Muscle layer of colon (tissue), 2 donors: ENCODE results near the gene CLOCK.

Source experiments
- H3K27ac ChIP-seq: one replicate; pipeline ENCODE4 v1.7.0; 2013; ENCODE audit warnings: low read depth, mild to moderate bottlenecking, low read length, moderate library complexity
- H3K27me3 ChIP-seq, 2 donors: one replicate each; pipeline ENCODE4 v1.7.0; 2013; ENCODE audit warnings: low read length in 2 of 2, mild to moderate bottlenecking in 2 of 2; ENCODE audit not compliant: insufficient read depth in 2 of 2, control insufficient read depth in 1 of 2
- H3K36me3 ChIP-seq: one replicate; pipeline ENCODE4 v1.7.0; 2013; ENCODE audit warnings: mild to moderate bottlenecking, low read length; ENCODE audit not compliant: insufficient read depth
- H3K4me1 ChIP-seq: one replicate; pipeline ENCODE4 v1.7.0; 2013; ENCODE audit warnings: mild to moderate bottlenecking, low read length; ENCODE audit not compliant: insufficient read depth
- H3K4me3 ChIP-seq, 2 donors: one replicate each; pipeline ENCODE4 v1.7.0; 2013; ENCODE audit warnings: low read length in 2 of 2, low read depth in 1 of 2, mild to moderate bottlenecking in 1 of 2, moderate library complexity in 1 of 2
- H3K9ac ChIP-seq: one replicate; pipeline ENCODE4 v1.7.0; 2013; ENCODE audit warnings: low read length
- H3K9me3 ChIP-seq: one replicate; pipeline ENCODE4 v1.7.0; 2013; ENCODE audit warnings: mild to moderate bottlenecking, low read length
- donor health status: abdominal sarcoma.
- donor health status: Adenocarcinoma of cecum.

Gene CLOCK

DNA sequence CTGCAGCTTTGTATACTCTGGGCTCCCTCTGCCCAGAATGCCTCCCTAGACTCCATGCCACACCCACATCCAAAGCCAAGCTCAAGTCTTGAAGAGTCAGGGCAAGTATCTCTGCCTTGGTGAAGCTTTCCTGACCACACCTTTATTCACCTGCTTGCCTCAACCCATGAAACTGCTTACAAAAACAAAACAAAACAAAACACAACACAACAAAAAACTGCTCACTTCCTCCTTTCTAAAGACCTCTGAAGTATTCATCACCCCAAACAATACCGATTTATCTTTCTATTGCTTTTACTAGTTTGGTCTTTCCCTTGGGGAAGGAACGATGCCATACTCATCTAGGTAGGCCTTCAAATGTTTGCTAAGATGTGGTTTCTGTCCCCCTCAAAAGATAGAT is 105.9 kb downstream of the CLOCK start:
- Histone ChIP-seq H3K27me3 (no peaks in the 10 kb centered on the region), H3K9me3 (no peaks in the 10 kb centered on the region), H3K4me3 (no peak overlapping the region), H3K4me1 (no peaks in the 10 kb centered on the region), H3K27ac (no peak overlapping the region), H3K9ac (no peak overlapping the region), H3K36me3 (peaks cover 30% of the 10 kb centered on the region)

DNA sequence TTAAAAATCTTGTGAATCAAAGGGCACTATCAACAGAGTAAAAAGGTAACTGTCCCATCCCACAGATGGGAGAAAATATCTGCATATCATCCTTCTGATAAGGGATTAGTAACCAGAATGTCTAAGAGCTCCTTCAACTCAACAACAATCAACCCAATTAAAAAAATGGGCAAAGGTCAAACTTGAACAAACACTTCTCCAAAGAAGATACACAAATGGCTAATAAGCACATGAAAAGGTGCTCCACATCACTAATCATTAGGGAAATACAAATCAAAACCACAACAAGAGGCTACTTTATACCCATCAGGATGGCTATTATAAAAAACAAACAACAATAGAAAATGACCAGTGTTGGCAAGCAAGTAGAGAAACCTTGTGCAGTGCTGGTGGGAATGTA is 107.7 kb downstream of the CLOCK start:
- Histone ChIP-seq H3K9ac (no peak overlapping the region), H3K9me3 (no peaks in the 10 kb centered on the region), H3K4me1 (no peaks in the 10 kb centered on the region), H3K36me3 (peaks cover 42% of the 10 kb centered on the region), H3K4me3 (no peak overlapping the region), H3K27ac (no peak overlapping the region), H3K27me3 (no peaks in the 10 kb centered on the region)

DNA sequence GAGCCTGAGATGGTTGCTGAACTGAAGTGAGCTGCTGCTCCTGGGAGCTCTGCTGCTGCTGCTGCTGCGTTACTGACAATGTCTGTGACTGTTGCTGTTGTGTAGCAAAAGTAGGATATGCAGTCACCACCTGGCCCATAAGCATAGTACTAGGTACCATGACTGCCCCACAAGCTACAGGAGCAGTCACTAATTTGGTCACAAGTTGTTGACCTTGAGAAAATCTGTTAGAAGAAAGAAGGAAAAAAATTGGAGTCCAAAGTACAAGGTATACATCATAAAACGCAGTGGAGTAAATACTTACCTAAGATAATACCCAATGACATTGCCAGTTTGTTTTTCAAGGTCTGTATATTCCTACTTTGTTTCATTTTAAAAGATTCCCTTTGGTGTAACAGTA is 108.4 kb downstream of the CLOCK start:
- Histone ChIP-seq H3K36me3 (peaks cover 36% of the 10 kb centered on the region), H3K4me1 (no peaks in the 10 kb centered on the region), H3K27me3 (no peaks in the 10 kb centered on the region), H3K9ac (no peak overlapping the region), H3K27ac (no peak overlapping the region), H3K4me3 (no peak overlapping the region), H3K9me3 (no peaks in the 10 kb centered on the region)

DNA sequence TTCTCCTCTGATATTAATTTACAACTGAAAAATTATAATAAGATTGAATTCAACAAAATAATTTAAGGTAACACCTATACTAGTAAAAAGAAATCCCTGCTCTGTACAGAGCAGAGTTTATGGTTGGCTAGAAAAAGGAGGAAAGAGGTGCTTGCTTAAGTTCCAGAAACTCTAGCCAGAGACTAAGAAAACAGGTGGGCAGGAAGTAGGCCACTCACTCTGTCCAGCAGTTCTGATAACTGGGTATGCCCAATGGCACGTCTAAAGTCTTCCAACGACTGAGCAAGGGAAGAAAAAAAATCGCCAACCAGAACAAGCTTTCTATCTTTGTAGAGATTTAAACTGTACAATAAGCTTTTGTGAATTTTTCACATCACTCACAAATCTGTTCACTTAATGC is 108.9 kb downstream of the CLOCK start:
- H3K36me3 ChIP-seq = peaks cover 38% of the 10 kb centered on the region

DNA sequence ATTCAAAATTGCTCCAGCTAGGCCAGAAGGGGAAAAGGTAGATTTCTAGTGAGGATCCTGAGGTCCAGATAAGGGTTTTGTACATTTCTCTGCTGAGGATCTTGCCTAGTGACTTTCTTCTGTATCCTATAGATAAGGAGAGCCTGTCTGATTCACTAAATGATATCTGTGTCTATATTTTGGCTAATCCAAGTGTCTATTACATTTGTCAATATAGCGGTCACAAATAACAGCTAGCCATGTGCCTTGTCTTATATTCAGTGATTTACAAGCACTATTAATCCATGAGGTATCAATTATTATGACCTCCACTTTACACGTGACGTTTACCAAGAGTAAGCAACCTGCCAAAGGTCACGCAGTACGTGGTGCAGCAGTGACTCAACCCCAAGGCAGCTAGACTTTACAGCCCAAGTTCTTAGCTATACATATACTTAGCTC is 109.3 kb downstream of the CLOCK start:
- Histone ChIP-seq H3K4me3 (no peak overlapping the region), H3K9ac (no peak overlapping the region), H3K27me3 (no peaks in the 10 kb centered on the region), H3K4me1 (no peaks in the 10 kb centered on the region), H3K9me3 (no peaks in the 10 kb centered on the region), H3K36me3 (peaks cover 38% of the 10 kb centered on the region), H3K27ac (no peak overlapping the region)

More for the DNA sequence above, 108.9 kb downstream of the CLOCK start:
- Histone ChIP-seq H3K4me3 (no peak overlapping the region), H3K27me3 (no peaks in the 10 kb centered on the region), H3K9me3 (no peaks in the 10 kb centered on the region), H3K4me1 (no peaks in the 10 kb centered on the region), H3K9ac (no peak overlapping the region), H3K27ac (no peak overlapping the region)

DNA sequence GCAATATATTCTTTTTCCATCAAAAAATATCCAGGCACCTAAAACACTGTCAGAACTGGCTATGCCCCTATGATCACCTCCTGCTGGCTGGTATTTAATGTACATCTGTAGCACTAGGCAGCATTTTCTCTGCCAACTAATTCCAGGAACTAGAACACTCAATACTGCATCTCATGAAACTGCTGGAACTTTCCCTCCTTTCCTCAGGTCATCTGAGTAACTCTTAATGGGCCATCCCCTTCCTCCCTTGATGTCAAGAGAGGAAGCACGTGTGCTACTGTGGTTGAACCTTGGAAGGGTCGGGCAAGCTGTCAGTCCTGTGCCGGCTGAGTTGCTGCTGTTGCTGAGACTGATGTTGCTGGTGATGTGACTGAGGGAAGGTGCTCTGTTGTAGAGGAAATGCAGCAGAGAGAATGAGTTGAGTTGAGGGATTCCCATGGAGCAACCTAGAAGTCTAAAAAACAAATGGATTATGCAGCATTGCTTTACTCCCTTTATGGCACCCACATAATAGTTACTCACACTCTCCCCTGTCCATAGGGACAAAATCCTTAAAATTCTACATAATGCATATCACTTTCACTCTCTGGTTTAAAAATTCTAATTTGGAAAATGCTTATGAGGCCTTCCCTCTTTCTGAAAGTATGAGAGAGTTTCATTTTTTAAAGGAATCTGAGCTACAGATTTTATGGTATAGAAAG is 111.4 kb downstream of the CLOCK start:
- no peaks in the 10 kb centered on the region for H3K9me3 ChIP-seq

DNA sequence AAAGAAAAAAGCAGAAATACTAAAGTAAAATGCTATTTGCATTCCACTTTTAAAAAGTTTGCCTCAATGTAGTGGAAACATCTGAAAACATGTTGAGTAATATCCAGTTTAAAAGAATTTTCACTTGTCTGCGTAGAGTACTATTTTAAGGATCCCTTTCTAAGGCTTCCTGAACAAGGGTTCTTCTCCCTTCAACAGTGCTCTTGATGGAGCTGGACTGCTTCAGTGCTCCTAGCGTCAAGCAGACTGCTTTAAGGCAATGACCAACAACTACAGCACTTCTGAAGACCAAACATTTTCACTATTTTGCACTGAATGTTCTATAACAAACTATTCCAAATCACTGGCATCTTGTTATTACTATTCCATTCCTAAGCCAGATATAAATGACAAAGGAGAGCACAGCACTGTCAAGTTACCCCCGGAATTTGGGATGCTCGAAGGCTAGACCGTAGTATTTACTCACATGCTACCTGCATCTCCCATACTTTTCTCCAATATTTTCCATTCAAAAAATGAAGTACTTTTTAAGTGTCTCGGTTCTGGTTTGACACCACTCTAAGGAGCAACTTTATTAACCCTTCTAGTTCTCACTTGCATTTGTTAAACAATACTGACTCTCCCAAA is 114.9 kb downstream of the CLOCK start:
- Histone ChIP-seq H3K36me3 (peaks cover 36% of the 10 kb centered on the region), H3K9ac (no peak overlapping the region), H3K4me1 (no peaks in the 10 kb centered on the region), H3K4me3 (no peak overlapping the region), H3K27ac (no peak overlapping the region), H3K27me3 (no peaks in the 10 kb centered on the region), H3K9me3 (no peaks in the 10 kb centered on the region)

More for the DNA sequence above, 111.4 kb downstream of the CLOCK start:
- Histone ChIP-seq H3K4me1 (no peaks in the 10 kb centered on the region), H3K4me3 (no peak overlapping the region), H3K27me3 (no peaks in the 10 kb centered on the region), H3K9ac (no peak overlapping the region), H3K36me3 (peaks cover 33% of the 10 kb centered on the region), H3K27ac (no peak overlapping the region)

DNA sequence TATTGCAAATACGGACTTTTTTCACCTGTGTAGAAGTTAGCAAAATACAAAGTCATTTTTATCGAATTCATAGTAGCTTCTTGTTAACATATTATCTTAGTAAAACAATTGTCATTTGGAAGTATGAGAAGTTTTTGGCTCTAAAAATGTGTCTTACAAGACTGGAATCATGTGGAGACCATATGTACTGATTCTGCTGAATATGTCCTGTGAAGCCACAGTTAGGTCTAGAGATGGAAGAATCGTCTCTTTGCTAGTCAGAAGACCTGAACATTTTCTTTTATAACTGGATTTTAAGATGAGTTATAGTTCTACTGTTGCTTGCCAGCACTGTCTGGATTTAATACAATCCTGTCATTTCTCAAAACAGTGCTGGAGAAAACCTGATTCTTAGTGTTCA is 121.9 kb downstream of the CLOCK start:
- Histone ChIP-seq H3K4me1 (no peaks in the 10 kb centered on the region), H3K9ac (no peak overlapping the region), H3K27me3 (no peaks in the 10 kb centered on the region), H3K36me3 (peaks cover 47% of the 10 kb centered on the region), H3K4me3 (no peak overlapping the region), H3K27ac (no peak overlapping the region), H3K9me3 (no peaks in the 10 kb centered on the region)

DNA sequence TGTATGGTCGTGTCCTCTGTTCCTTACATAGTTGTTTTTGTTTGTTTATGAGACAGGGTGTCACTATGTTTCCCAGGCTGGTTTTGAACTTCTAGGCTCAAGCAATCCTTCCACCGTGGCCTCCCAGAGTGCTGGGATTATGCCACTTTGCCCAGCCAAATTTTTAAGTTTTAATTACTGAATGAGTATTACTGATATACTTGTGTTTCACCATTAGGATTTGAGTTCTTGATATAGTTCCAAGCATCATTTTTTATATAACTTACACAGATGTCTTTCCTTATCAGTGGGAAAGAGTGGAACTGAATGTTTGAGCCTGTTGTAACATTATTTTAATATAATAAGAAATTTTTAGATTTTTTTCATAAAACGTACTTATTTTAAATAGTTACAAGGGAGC is 130.5 kb downstream of the CLOCK start:
- H3K9me3 ChIP-seq = no peaks in the 10 kb centered on the region
- H3K4me1 ChIP-seq = no peaks in the 10 kb centered on the region
- peaks cover 35% of the 10 kb centered on the region for H3K36me3 ChIP-seq
- H3K4me3 ChIP-seq = no peak overlapping the region
- H3K27ac ChIP-seq = no peak overlapping the region
- H3K9ac ChIP-seq = no peak overlapping the region
- no peaks in the 10 kb centered on the region for H3K27me3 ChIP-seq

DNA sequence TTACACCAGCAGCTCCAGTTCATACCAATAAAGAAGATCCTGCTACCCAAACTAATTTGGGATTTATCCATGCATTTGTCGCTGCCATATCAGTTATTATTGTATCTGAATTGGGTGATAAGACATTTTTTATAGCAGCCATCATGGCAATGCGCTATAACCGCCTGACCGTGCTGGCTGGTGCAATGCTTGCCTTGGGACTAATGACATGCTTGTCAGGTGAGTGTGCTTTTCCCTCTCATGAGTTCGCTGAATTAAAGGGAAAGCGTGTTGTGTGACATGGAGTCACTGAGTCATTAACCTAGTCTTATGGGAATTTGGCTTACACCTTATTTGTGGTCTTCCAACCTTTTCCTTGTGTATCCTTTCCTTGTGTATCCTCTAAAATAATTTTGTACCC is 135.1 kb downstream of the CLOCK start:
- H3K36me3 ChIP-seq = peaks cover 17% of the 10 kb centered on the region
- H3K9me3 ChIP-seq = no peaks in the 10 kb centered on the region
- no peaks in the 10 kb centered on the region for H3K27me3 ChIP-seq
- H3K4me3 ChIP-seq = no peak overlapping the region
- H3K4me1 ChIP-seq = peaks cover 17% of the 10 kb centered on the region
- H3K27ac ChIP-seq = no peak overlapping the region
- H3K9ac ChIP-seq = no peak overlapping the region

DNA sequence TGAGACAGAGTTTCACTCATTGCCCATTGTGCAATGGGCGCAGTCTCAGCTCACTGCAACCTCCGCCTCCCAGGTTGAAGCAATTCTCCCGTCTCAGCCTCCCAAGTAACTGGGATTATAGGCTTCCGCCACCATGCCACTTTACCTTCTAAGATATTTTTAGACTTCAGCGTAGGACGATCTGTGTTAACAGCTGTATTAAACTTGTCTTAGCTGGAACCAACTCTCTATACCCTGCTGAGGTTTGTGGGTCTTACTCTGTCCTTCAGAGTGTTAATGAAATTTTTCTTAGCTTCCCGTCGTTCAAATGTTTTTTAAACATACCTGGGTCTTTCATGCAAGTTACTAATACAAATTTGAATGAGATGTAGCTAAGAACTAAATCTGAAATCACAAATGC is 136.3 kb downstream of the CLOCK start:
- H3K9ac ChIP-seq = no peak overlapping the region
- peaks cover 17% of the 10 kb centered on the region for H3K4me1 ChIP-seq
- H3K36me3 ChIP-seq = peaks cover 19% of the 10 kb centered on the region
- no peak overlapping the region for H3K27ac ChIP-seq
- no peaks in the 10 kb centered on the region for H3K9me3 ChIP-seq
- no peaks in the 10 kb centered on the region for H3K27me3 ChIP-seq
- H3K4me3 ChIP-seq = no peak overlapping the region
